Ovary (tissue), 3 donors: Measurements from ENCODE around the gene EYS.

Experiments
- EP300 ChIP-seq: sonication (generic); formaldehyde crosslinking; IDR thresholded peaks from one replicate; pipeline ENCODE4 v1.6.1; 2017; ENCODE audit warnings: antibody characterized with exemption
- TF ChIP-seq, protein P1 (sequence below), 3 donors: fragments of 450-650 bp in 2 of 3; fragments of 200-600 bp in 1 of 3; IDR thresholded peaks; one replicate each; pipeline versions ENCODE4 v1.5.1 to v1.8.0; 2016 to 2022; ENCODE audit warnings: antibody characterized with exemption in 3 of 3, mild to moderate bottlenecking in 1 of 3
- donor health status: DM: no; HTN: no; CAD: no.

DNA sequence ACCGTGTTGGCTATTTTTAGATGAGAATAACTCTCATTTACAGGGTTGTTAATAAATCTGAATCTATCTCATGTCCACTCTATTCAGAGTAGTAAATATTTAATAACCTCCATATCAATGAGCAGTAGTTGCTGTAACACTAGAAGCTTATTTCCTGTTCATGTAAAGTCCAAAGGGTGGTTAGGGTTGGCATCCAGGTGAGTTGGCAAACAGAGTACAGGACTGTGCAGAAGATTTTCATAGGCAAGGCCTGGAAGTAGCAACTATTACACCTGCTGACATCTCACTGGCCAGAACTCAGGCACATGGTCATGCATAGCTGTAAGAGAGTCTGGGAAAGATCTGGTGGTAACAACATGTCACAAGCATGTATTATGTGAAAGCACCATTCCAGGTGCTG is 1923.9 kb downstream of the EYS start:
- no peak for TF ChIP-seq EP300
- TF ChIP-seq, protein P1, sequence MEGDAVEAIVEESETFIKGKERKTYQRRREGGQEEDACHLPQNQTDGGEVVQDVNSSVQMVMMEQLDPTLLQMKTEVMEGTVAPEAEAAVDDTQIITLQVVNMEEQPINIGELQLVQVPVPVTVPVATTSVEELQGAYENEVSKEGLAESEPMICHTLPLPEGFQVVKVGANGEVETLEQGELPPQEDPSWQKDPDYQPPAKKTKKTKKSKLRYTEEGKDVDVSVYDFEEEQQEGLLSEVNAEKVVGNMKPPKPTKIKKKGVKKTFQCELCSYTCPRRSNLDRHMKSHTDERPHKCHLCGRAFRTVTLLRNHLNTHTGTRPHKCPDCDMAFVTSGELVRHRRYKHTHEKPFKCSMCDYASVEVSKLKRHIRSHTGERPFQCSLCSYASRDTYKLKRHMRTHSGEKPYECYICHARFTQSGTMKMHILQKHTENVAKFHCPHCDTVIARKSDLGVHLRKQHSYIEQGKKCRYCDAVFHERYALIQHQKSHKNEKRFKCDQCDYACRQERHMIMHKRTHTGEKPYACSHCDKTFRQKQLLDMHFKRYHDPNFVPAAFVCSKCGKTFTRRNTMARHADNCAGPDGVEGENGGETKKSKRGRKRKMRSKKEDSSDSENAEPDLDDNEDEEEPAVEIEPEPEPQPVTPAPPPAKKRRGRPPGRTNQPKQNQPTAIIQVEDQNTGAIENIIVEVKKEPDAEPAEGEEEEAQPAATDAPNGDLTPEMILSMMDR (IDR thresholded peaks at IDR 0.05), result no peak
